GM19240 (cell line): ENCODE results near the gene KRCC1.
"Not testable (repeated sequence)": the region's sequence is repeated elsewhere in the genome, so short reads cannot be mapped to it uniquely, and the experiment has no call there.

ENCODE experiments used
- DNase-seq: peaks from one replicate; pipeline ENCODE4 v3.0.0; 2011; ENCODE audit warnings: low spot score; ENCODE audit not compliant: insufficient read length

Gene KRCC1

GRCh38 chr2:88077080-88077479 is 21.5 kb upstream of the KRCC1 start:
- no peak for DNase-seq

GRCh38 chr2:88074854-88075292 is 19.3 kb upstream of the KRCC1 start:
- no peak for DNase-seq

GRCh38 chr2:88074150-88074549 is 18.6 kb upstream of the KRCC1 start:
- no peak for DNase-seq

GRCh38 chr2:88071365-88071764 is 15.8 kb upstream of the KRCC1 start:
- no peak for DNase-seq

- no peak for DNase-seq
These were observed 14.5 kb upstream of the KRCC1 start for GRCh38 chr2:88070055-88070454.

- DNase-seq: no peak
These were observed 13.5 kb upstream of the KRCC1 start for GRCh38 chr2:88069117-88069516.

GRCh38 chr2:88068044-88068443 is 12.5 kb upstream of the KRCC1 start:
- no peak for DNase-seq

- no peak for DNase-seq
These were observed 12.0 kb upstream of the KRCC1 start, which contains the start of gene SMYD1 for GRCh38 chr2:88067598-88067997. SMYD1 (plus strand) TSS chr2:88067825; CDS start chr2:88067865, 40 bp downstream.

GRCh38 chr2:88067189-88067588 is 11.6 kb upstream of the KRCC1 start:
- DNase-seq: no peak

- no peak for DNase-seq
These were observed 11.0 kb upstream of the KRCC1 start for GRCh38 chr2:88066543-88066942.

- DNase-seq: no peak
These were observed 5.7 kb upstream of the KRCC1 start for GRCh38 chr2:88061295-88061694.

GRCh38 chr2:88060907-88061275 is 5.3 kb upstream of the KRCC1 start:
- no peak for DNase-seq

GRCh38 chr2:88059979-88060906 is 4.7 kb upstream of the KRCC1 start:
- peak; percentile 58 for DNase-seq

GRCh38 chr2:88058191-88058590 is 2.6 kb upstream of the KRCC1 start:
- no peak for DNase-seq

GRCh38 chr2:88057437-88057844 is 1.9 kb upstream of the KRCC1 start:
- no peak for DNase-seq

GRCh38 chr2:88054782-88055370 is 707 bp downstream of the KRCC1 start:
- DNase-seq: no peak

GRCh38 chr2:88053934-88054781 is 1.4 kb downstream of the KRCC1 start:
- DNase-seq: no peak

GRCh38 chr2:88053296-88053695 is 2.3 kb downstream of the KRCC1 start:
- DNase-seq: no peak

GRCh38 chr2:88051792-88052191 is 3.8 kb downstream of the KRCC1 start:
- DNase-seq: no peak

- no peak for DNase-seq
These were observed 6.0 kb downstream of the KRCC1 start for GRCh38 chr2:88049622-88050021.

- DNase-seq: no peak
These were observed 7.0 kb downstream of the KRCC1 start for GRCh38 chr2:88048541-88048940.

- DNase-seq: not testable (repeated sequence)
These were observed 10.0 kb downstream of the KRCC1 start for GRCh38 chr2:88045561-88045960.
